Loucy (cell line): ENCODE results near the gene MN1.

Experiments used
- H2AFZ ChIP-seq: fragments of 200-600 bp; sonication (generic); 2 replicates; pipeline ENCODE4 v1.6.0; 2016; ENCODE audit warnings: antibody characterized with exemption, mild to moderate bottlenecking, low read length, moderate library complexity
- H3F3A ChIP-seq: fragments of 200-600 bp; 2 replicates; pipeline ENCODE4 v1.6.0; 2016; ENCODE audit warnings: antibody characterized with exemption, low read depth, mild to moderate bottlenecking
- H3K27me3 ChIP-seq: fragments of 200-600 bp; sonication (generic); 2 replicates; pipeline ENCODE4 v1.6.1; 2014; ENCODE audit warnings: low read length, mild to moderate bottlenecking; ENCODE audit not compliant: insufficient read depth, poor library complexity, severe bottlenecking
- H3K36me3 ChIP-seq: fragments of 200-600 bp; sonication (generic); 2 replicates; pipeline ENCODE4 v1.6.1; 2016; ENCODE audit warnings: low read length; ENCODE audit not compliant: insufficient read depth
- H3K4me1 ChIP-seq: fragments of 200-600 bp; sonication (generic); 2 replicates; pipeline ENCODE4 v1.5.1; 2014; ENCODE audit warnings: low read length, mild to moderate bottlenecking; ENCODE audit not compliant: insufficient read depth, poor library complexity, severe bottlenecking
- H3K4me2 ChIP-seq: fragments of 200-600 bp; sonication (generic); 2 replicates; pipeline ENCODE4 v1.6.0; 2014; ENCODE audit warnings: antibody characterized with exemption, low read length, low read depth, mild to moderate bottlenecking; ENCODE audit not compliant: poor library complexity, severe bottlenecking
- H3K4me3 ChIP-seq: fragments of 200-600 bp; sonication (generic); 2 replicates; pipeline ENCODE4 v1.5.1; 2014; ENCODE audit warnings: low read length, mild to moderate bottlenecking, mixed read lengths; ENCODE audit not compliant: poor library complexity, severe bottlenecking
- H3K79me2 ChIP-seq: fragments of 200-600 bp; sonication (generic); 2 replicates; pipeline ENCODE4 v1.6.1; 2014; ENCODE audit warnings: low read length; ENCODE audit not compliant: insufficient read depth
- H3K9ac ChIP-seq: fragments of 200-600 bp; sonication (generic); 2 replicates; pipeline ENCODE4 v1.6.0; 2014; ENCODE audit warnings: mild to moderate bottlenecking, low read depth, low read length, moderate library complexity; ENCODE audit not compliant: poor library complexity, severe bottlenecking
- H3K9me2 ChIP-seq: fragments of 200-600 bp; sonication (generic); replicated peaks from 2 replicates; pipeline ENCODE4 v1.6.1; 2016; ENCODE audit warnings: low read depth, low read length, mixed read lengths
- H3K9me3 ChIP-seq: fragments of 200-600 bp; sonication (generic); 2 replicates; pipeline ENCODE4 v1.6.1; 2014; ENCODE audit warnings: mild to moderate bottlenecking, antibody characterized with exemption, low read length, low read depth; ENCODE audit not compliant: insufficient read depth
- H4K20me1 ChIP-seq: fragments of 200-600 bp; sonication (generic); 2 replicates; pipeline ENCODE4 v1.6.0; 2014; ENCODE audit warnings: antibody characterized with exemption, low read length, mild to moderate bottlenecking; ENCODE audit not compliant: insufficient read depth, poor library complexity, severe bottlenecking
- CTCF ChIP-seq: fragments of 200-600 bp; sonication (generic); conservative IDR thresholded peaks from 2 replicates; pipeline ENCODE4 v1.5.1; 2014; ENCODE audit warnings: mild to moderate bottlenecking, antibody characterized with exemption, low read length
- EZH2phosphoT487 ChIP-seq: fragments of 200-600 bp; IDR thresholded peaks from 2 replicates; pipeline ENCODE4 v1.6.1; 2018; ENCODE audit warnings: antibody characterized with exemption, mild to moderate bottlenecking, moderate library complexity, borderline replicate concordance

The MN1 gene

GRCh38 chr22:27766679-27767078, 34.9 kb downstream of the MN1 start:
- no peaks in the 10 kb centered on the region for H3K79me2 ChIP-seq
- no peaks in the 10 kb centered on the region for H4K20me1 ChIP-seq
- H3K36me3 ChIP-seq: no peaks in the 10 kb centered on the region
- H3K9ac ChIP-seq: no peak overlapping the region
- H2AFZ ChIP-seq: no peak overlapping the region
- TF ChIP-seq CTCF: no peak
- TF ChIP-seq EZH2phosphoT487: no peak
- no peak overlapping the region for H3K4me3 ChIP-seq
- no peaks in the 10 kb centered on the region for H3K27me3 ChIP-seq
- H3K4me2 ChIP-seq: no peak overlapping the region
- H3F3A ChIP-seq: no peaks in the 10 kb centered on the region
- no peaks in the 10 kb centered on the region for H3K9me3 ChIP-seq
- H3K4me1 ChIP-seq: no peaks in the 10 kb centered on the region
- H3K9me2 ChIP-seq: no peaks in the 10 kb centered on the region

DNA sequence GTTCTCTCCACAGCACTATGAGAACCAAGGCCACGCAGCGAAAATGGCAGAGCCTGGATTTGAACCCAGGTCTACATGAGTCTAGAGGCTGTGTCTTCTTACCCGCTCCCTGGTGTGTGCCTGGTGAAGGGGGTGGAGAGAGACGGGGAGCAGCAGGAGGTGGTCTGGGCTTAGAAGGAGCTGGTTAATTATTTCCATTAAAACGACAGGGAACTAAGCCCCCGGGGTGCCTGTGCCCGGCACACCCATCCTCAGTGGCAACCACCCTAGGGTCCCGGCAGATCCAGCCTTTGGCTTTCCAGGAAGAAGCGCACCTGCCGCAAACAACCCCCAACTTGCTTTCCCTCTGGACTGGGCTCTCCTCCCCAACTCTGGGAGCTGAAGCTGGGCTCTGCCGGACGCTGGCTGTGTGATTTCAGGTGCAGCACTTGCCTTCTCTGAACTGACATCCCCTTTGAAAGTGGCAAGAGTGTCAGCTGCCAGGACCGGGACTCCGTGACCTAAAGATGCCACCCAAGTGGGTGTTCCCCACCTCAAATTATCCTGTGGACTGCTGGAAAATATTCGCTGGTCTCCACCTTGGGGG, 35.8 kb downstream of the MN1 start:
- H3K4me3 ChIP-seq: no peak overlapping the region

GRCh38 chr22:27764722-27765236, 36.8 kb downstream of the MN1 start:
- Histone ChIP-seq H4K20me1 (no peaks in the 10 kb centered on the region), H3K27me3 (no peaks in the 10 kb centered on the region), H3K4me2 (no peak overlapping the region)

More for the DNA sequence above, 35.8 kb downstream of the MN1 start:
- Histone ChIP-seq H3K9me3 (no peaks in the 10 kb centered on the region), H3K4me2 (no peak overlapping the region), H3K4me1 (no peaks in the 10 kb centered on the region), H2AFZ (no peak overlapping the region), H3K27me3 (no peaks in the 10 kb centered on the region), H4K20me1 (no peaks in the 10 kb centered on the region), H3K36me3 (no peaks in the 10 kb centered on the region), H3K9ac (no peak overlapping the region), H3K9me2 (no peaks in the 10 kb centered on the region), H3F3A (no peaks in the 10 kb centered on the region), H3K79me2 (no peaks in the 10 kb centered on the region)
- TF ChIP-seq CTCF (no peak), EZH2phosphoT487 (no peak)

More at GRCh38 chr22:27764722-27765236, 36.8 kb downstream of the MN1 start:
- no peak overlapping the region for H3K4me3 ChIP-seq
- H3K9me2 ChIP-seq: no peaks in the 10 kb centered on the region
- H2AFZ ChIP-seq: no peak overlapping the region
- no peaks in the 10 kb centered on the region for H3K4me1 ChIP-seq
- H3F3A ChIP-seq: no peaks in the 10 kb centered on the region
- TF ChIP-seq CTCF: no peak
- no peak for TF ChIP-seq EZH2phosphoT487
- H3K79me2 ChIP-seq: no peaks in the 10 kb centered on the region
- no peaks in the 10 kb centered on the region for H3K9me3 ChIP-seq
- no peak overlapping the region for H3K9ac ChIP-seq
- no peaks in the 10 kb centered on the region for H3K36me3 ChIP-seq
